Keratinocyte (primary cell): ENCODE data around the gene PRKN. TPM values are rescaled to one million over a fixed set of nuclear protein-coding genes. Genes with fewer than 3 reads are reported as not detected.

ENCODE experiments used
- DNase-seq: peaks from one replicate; pipeline ENCODE4 v3.0.0-alpha.2; 2011; ENCODE audit warnings: low read depth, missing footprints, low spot score
- FAIRE-seq: peaks from 2 replicates; lab custom pipeline; 2011; peaks lifted over from hg19 to GRCh38; lab: Jason Lieb, UNC
- H2AFZ ChIP-seq: 2 replicates; pipeline ENCODE4 v1.6.0; 2012; ENCODE audit warnings: low read length, control low read depth, inconsistent platforms; ENCODE audit not compliant: control insufficient read depth
- H3K27ac ChIP-seq: 2 replicates; pipeline ENCODE4 v1.5.1; 2011; ENCODE audit warnings: low read length; ENCODE audit not compliant: control insufficient read depth, insufficient read depth
- H3K27me3 ChIP-seq: 3 replicates; pipeline ENCODE4 v1.6.0; 2011; ENCODE audit warnings: low read length; ENCODE audit not compliant: control insufficient read depth, insufficient read depth; ENCODE audit errors: extremely low read depth
- H3K36me3 ChIP-seq, 2 experiments: 2 replicates in 1 of 2; 3 replicates in 1 of 2; pipeline ENCODE4 v1.5.1; 2011; ENCODE audit warnings: low read length in 2 of 2, mild to moderate bottlenecking in 1 of 2; ENCODE audit not compliant: control insufficient read depth in 2 of 2, insufficient read depth in 2 of 2; ENCODE audit errors: extremely low read depth in 1 of 2
- H3K4me1 ChIP-seq: 3 replicates; pipeline ENCODE4 v1.5.1; 2011; ENCODE audit warnings: low read length; ENCODE audit not compliant: control insufficient read depth, insufficient read depth; ENCODE audit errors: extremely low read depth
- H3K4me2 ChIP-seq: 3 replicates; pipeline ENCODE4 v1.6.0; 2011; ENCODE audit warnings: low read depth, low read length; ENCODE audit not compliant: control insufficient read depth, insufficient read depth; ENCODE audit errors: extremely low read depth
- H3K4me3 ChIP-seq, 3 experiments: fragments of 200-600 bp in 1 of 3; sonication (generic) in 1 of 3; 2 replicates in 2 of 3; 3 replicates in 1 of 3; pipeline ENCODE4 v1.5.1; 2011 to 2016; ENCODE audit warnings: low read length in 3 of 3, mild to moderate bottlenecking in 3 of 3, control low read depth in 2 of 3, inconsistent platforms in 1 of 3, low read depth in 1 of 3, mixed read lengths in 1 of 3, mixed run types in 1 of 3, moderate library complexity in 1 of 3; ENCODE audit not compliant: control insufficient read depth in 2 of 3, insufficient read depth in 2 of 3; ENCODE audit errors: extremely low read depth in 1 of 3
- H3K79me2 ChIP-seq: 2 replicates; pipeline ENCODE4 v1.6.0; 2012; ENCODE audit warnings: low read length; ENCODE audit not compliant: control insufficient read depth, insufficient read depth
- H3K9ac ChIP-seq: 3 replicates; pipeline ENCODE4 v1.6.0; 2011; ENCODE audit warnings: low read length; ENCODE audit not compliant: control insufficient read depth, insufficient read depth; ENCODE audit errors: extremely low read depth
- H3K9me1 ChIP-seq: 3 replicates; pipeline ENCODE4 v1.6.0; 2011; ENCODE audit warnings: low read length; ENCODE audit not compliant: control insufficient read depth, insufficient read depth; ENCODE audit errors: extremely low read depth
- H3K9me3 ChIP-seq: 2 replicates; pipeline ENCODE4 v1.5.1; 2012; ENCODE audit warnings: low read depth, low read length; ENCODE audit not compliant: control insufficient read depth
- H4K20me1 ChIP-seq: 3 replicates; pipeline ENCODE4 v1.6.0; 2011; ENCODE audit warnings: low read length; ENCODE audit not compliant: control insufficient read depth, insufficient read depth; ENCODE audit errors: extremely low read depth
- CTCF ChIP-seq, 3 experiments: IDR thresholded peaks in 1 of 3; conservative IDR thresholded peaks in 1 of 3; optimal IDR thresholded peaks in 1 of 3; 2 replicates in 2 of 3; 3 replicates in 1 of 3; pipeline versions ENCODE3 to v1.5.1; 2011; ENCODE audit warnings: low read length in 3 of 3, mild to moderate bottlenecking in 3 of 3, moderate library complexity in 2 of 3, control low read depth in 1 of 3, inconsistent platforms in 1 of 3; ENCODE audit not compliant: insufficient read depth in 2 of 3; ENCODE audit errors: extremely low read depth in 1 of 3
- EZH2 ChIP-seq: IDR thresholded peaks from one replicate; pipeline ENCODE4 v1.6.1; 2012; ENCODE audit warnings: inconsistent platforms, mild to moderate bottlenecking, low read length, moderate library complexity
- dilution Hi-C: fragments of 300-500 bp; cut with MboI; formaldehyde crosslinking; loops from one replicate; pipeline ENCODE4 v1.7.0; 2020; ENCODE audit warnings: low sequenced_read_pairs; ENCODE audit not compliant: extremely low pct_ligation_motif_present
- polyA plus RNA-seq, 5 experiments: library from polyadenylated mRNA; depleted of rRNA in 3 of 5; stranded (reverse) in 3 of 5; stranded (forward) in 1 of 5; unstranded in 1 of 5; fragments of >200 nt; gene quantifications; 1 replicate in 1 of 5; 2 replicates in 3 of 5; 3 replicates in 1 of 5; pipeline versions ENCODE4 v1.2.1 to v1.2.3, GENCODE V29; 2011 to 2012; ENCODE audit warnings: missing spikeins in 2 of 5, low read depth in 1 of 5, low replicate concordance in 1 of 5

The PRKN gene
- polyA plus RNA-seq, 1 donor (not counting 4 experiments of a cell fraction or from before 2014, with no cell fraction given): 0.67 TPM

GRCh38 chr6:161971043-161971442, 756.5 kb downstream of the PRKN start:
- H2AFZ ChIP-seq: no peak overlapping the region
- H3K9ac ChIP-seq: no peak overlapping the region
- FAIRE-seq (no peak), DNase-seq (no peak)
- no peak overlapping the region for H3K4me3 ChIP-seq
- no peaks in the 10 kb centered on the region for H3K9me3 ChIP-seq
- no peaks in the 10 kb centered on the region for H3K79me2 ChIP-seq
- H3K9me1 ChIP-seq: no peaks in the 10 kb centered on the region
- no peaks in the 10 kb centered on the region for H3K4me1 ChIP-seq
- H3K36me3 ChIP-seq: no peaks in the 10 kb centered on the region
- H3K27ac ChIP-seq: no peak overlapping the region
- TF ChIP-seq EZH2 (no peak), CTCF (optimal IDR thresholded peaks at IDR 0.05 in 1 of 3, IDR thresholded peaks at IDR 0.05 in 1 of 3, conservative IDR thresholded peaks at IDR 0.05 in 1 of 3; ENCODE audit: extremely low read depth in 1 of 3, insufficient read depth in 2 of 3, low read length in 3 of 3) (no peak)
- H3K4me2 ChIP-seq: no peak overlapping the region
- no peaks in the 10 kb centered on the region for H4K20me1 ChIP-seq
- dilution Hi-C loops: no loop called here
- H3K27me3 ChIP-seq: no peaks in the 10 kb centered on the region

GRCh38 chr6:161963634-161964234, 763.8 kb downstream of the PRKN start:
- H3K79me2 ChIP-seq: no peaks in the 10 kb centered on the region
- H3K9ac ChIP-seq: no peak overlapping the region
- no peaks in the 10 kb centered on the region for H4K20me1 ChIP-seq
- no peaks in the 10 kb centered on the region for H3K27me3 ChIP-seq
- H3K9me3 ChIP-seq: no peaks in the 10 kb centered on the region
- no peak overlapping the region for H3K27ac ChIP-seq
- H3K4me3 ChIP-seq: no peak overlapping the region
- no peak overlapping the region for H3K4me2 ChIP-seq
- dilution Hi-C loops: no loop called here
- TF ChIP-seq CTCF (optimal IDR thresholded peaks at IDR 0.05 in 1 of 3, IDR thresholded peaks at IDR 0.05 in 1 of 3, conservative IDR thresholded peaks at IDR 0.05 in 1 of 3; ENCODE audit: extremely low read depth in 1 of 3, insufficient read depth in 2 of 3, low read length in 3 of 3): no peak
- no peak for TF ChIP-seq EZH2
- no peak for FAIRE-seq
- H2AFZ ChIP-seq: no peak overlapping the region
- H3K9me1 ChIP-seq: no peaks in the 10 kb centered on the region
- H3K4me1 ChIP-seq: no peaks in the 10 kb centered on the region
- no peak for DNase-seq
- no peaks in the 10 kb centered on the region for H3K36me3 ChIP-seq
